ENCODE results near the gene TWIST1.

TWIST1 gene

GRCh38 chr7:19094598-19095352, 22.7 kb downstream of the TWIST1 start:
- no peak for FAIRE-seq

- FAIRE-seq = no peak
These were observed 23.3 kb downstream of the TWIST1 start for GRCh38 chr7:19094138-19094537.

DNA sequence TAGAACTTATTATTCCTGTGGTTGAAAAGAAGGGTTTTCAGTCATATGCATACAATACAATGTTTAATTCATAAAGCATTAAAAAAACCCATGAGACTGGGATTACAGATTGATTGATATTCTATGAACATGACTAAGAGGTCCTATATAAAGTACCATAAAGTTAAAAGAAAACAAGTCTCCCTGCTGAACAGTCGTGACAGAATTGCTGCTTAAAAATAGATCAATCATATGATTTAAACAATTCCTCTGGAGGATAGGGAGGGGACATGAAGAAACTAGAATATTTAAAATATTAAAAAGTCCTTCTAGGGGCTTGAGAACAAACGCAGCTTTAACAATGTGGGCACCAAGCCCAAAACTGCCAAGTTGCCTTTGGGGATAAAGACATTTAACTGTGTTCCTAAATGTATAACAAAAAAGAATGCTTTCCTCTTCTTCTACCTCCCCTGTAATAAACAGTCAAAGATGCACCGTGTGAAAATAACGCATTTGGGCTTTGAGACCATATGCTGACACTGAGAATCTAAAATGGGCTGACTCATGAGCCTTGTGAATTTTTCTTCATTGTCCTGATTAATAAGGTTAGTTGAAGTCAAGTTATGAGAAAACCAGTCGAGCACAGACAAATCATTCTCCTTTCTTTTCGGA, 25.8 kb downstream of the TWIST1 start:
- FAIRE-seq = peak; percentile 3

DNA sequence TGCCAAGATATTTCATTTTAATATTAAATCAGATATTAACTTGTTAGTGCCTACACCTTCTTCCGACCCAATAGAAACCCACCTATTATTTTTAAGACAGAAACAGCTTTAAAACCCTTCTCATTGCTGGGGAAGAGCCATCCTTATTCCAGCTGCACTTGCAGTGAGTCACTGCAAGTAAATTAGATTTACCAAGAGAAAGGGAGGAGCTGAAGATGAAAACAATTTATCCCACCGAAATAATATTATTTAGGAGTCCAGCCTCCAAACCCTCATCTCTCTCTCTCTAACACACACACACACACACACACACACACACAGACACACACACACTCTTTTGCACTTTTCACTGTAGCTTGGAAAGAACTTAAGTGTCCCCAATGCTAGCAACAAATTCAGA, 26.9 kb downstream of the TWIST1 start:
- FAIRE-seq = no peak

DNA sequence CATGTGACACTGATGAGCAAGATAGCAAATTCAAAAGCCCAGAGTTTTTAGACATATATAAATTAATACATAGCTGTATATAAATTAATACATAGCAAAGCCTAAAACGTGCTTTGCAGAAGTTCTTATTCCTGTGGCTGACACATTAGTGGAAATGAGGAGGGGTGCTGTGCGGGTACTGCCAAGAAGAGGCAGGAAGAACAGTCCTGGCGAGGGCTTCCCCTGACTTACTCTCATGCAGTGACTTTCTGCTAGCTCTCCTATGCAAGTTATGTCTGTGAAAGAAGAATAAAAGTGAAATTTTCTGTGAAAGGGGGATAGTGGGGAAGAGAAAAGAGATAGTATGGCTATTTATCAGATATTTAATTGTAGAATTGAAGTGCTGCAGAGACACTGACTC, 27.6 kb downstream of the TWIST1 start:
- FAIRE-seq = no peak

DNA sequence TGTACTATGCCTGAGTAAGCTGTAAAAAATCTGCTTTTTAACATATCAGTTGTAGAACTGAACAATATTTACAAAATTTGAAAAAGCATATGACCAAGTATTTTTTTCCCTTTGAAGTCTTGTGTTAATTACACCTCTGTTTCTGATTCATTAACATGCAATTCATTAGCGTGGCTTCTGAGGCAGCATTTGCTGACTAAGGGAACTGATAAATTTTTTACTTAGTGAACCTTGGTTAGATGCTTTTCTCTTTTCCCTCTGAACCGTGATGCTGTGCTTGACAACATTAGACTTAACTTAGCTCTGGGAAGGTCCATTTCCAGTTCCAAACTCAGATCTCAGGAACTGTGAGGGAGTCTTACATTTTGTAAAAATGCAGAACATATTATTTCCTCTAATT, 28.1 kb downstream of the TWIST1 start:
- FAIRE-seq = no peak

GRCh38 chr7:19080093-19080492, 37.3 kb downstream of the TWIST1 start:
- FAIRE-seq = no peak

DNA sequence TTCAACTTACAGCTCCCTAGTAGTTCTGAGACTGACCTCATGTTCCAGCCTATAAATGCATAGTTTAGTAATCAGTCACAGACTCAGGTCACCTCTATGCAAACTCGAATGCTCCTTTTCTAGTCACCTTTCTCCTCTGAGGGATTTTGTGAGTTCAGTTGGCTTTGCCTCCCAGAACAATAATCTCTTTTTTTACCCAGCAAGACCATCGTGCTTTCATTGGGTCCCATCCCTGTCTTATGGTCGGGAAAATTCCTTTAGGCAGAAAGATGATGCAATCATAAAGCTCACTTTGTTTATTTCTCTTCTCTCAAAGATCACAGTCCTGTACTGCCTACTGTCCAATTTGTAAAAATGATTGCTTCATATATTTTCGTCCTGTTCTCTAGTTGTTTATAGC, 38.4 kb downstream of the TWIST1 start:
- FAIRE-seq = no peak

DNA sequence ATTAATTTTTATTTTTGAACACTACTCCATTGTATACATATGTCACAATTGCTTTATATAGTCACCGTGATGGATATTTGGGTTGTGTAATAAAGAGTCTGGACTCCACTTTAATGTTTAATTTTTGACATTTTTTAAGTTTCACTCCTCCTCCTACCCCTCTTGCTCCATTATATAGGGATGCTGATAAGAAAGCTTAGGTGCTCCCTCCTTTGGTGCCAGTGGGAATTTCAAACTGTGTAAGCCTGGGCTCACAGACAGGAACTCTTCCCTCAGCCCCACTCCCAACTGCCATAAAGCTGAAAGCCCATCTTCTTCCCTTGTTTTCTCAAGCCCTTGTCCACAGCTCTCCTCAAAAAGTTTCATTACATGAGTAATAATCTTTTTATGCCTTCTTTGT, 47.6 kb downstream of the TWIST1 start:
- no peak for FAIRE-seq

DNA sequence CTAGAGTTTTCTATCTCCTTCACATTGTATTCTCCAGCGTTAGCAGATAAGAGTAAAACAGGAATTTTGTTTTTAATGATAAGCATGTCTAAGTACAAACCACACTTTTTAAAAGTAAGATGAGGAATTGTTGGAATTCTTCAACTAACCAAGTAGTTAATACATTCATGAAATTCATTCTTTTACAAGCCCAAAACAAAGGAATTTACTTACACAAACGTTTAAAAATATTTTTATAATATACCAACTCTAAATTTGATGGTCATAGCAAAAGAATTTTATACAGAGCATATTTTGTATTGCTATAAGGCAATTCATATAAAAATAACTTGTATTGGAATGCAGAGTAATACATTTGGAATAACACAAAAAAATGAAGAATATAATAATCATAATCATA, 51.3 kb downstream of the TWIST1 start:
- peak; percentile 84 for FAIRE-seq
